ENCODE data around the gene C1QL4.
"Not testable (repeated sequence)": the region's sequence is repeated elsewhere in the genome, so short reads cannot be mapped to it uniquely, and the experiment has no call there.

C1QL4 gene

GRCh38 chr12:49333778-49334177 lies 3.2 kb downstream of the C1QL4 start:
- not testable (repeated sequence) for DNase-seq (ENCODE audit: low read depth in 2 of 2)

- no peak for DNase-seq (ENCODE audit: low read depth in 2 of 2)
Measured at GRCh38 chr12:49332891-49333371, 4.1 kb downstream of the C1QL4 start.

GRCh38 chr12:49332441-49332861 lies 4.5 kb downstream of the C1QL4 start:
- no peak for DNase-seq (ENCODE audit: low read depth in 2 of 2)

GRCh38 chr12:49331380-49332222 lies 5.4 kb downstream of the C1QL4 start:
- no peak for DNase-seq (ENCODE audit: low read depth in 2 of 2)

GRCh38 chr12:49330631-49331379 lies 6.2 kb downstream of the C1QL4 start:
- no peak for DNase-seq (ENCODE audit: low read depth in 2 of 2)

GRCh38 chr12:49330032-49330619 lies 6.9 kb downstream of the C1QL4 start:
- no peak for DNase-seq (ENCODE audit: low read depth in 2 of 2)

- no peak for DNase-seq (ENCODE audit: low read depth in 2 of 2)
Measured at GRCh38 chr12:49328816-49329215, 8.2 kb downstream of the C1QL4 start.

GRCh38 chr12:49327887-49328286 lies 9.1 kb downstream of the C1QL4 start:
- no peak for DNase-seq (ENCODE audit: low read depth in 2 of 2)

- no peak for DNase-seq (ENCODE audit: low read depth in 2 of 2)
Measured at GRCh38 chr12:49327368-49327767, 9.6 kb downstream of the C1QL4 start.

GRCh38 chr12:49325606-49326005 lies 11.4 kb downstream of the C1QL4 start:
- no peak for DNase-seq (ENCODE audit: low read depth in 2 of 2)

- no peak for DNase-seq (ENCODE audit: low read depth in 2 of 2)
Measured at GRCh38 chr12:49323524-49324097, 13.4 kb downstream of the C1QL4 start.

- peak; percentile 75 to 88 for DNase-seq (ENCODE audit: low read depth in 2 of 2)
Measured at GRCh38 chr12:49322708-49323523, 14.1 kb downstream of the C1QL4 start, which contains the start of gene TROAP. TROAP (plus strand) TSS chr12:49323255; CDS start chr12:49323609, 354 bp downstream.

- DNase-seq (ENCODE audit: low read depth in 2 of 2) = no peak
Measured at GRCh38 chr12:49322367-49322707, 14.7 kb downstream of the C1QL4 start.

- DNase-seq (ENCODE audit: low read depth in 2 of 2) = not testable (repeated sequence)
Measured at GRCh38 chr12:49320411-49321103, 16.4 kb downstream of the C1QL4 start.

- not testable (repeated sequence) for DNase-seq (ENCODE audit: low read depth in 2 of 2)
Measured at GRCh38 chr12:49317118-49317517, 19.9 kb downstream of the C1QL4 start.

GRCh38 chr12:49314811-49315210 lies 22.2 kb downstream of the C1QL4 start:
- no peak for DNase-seq (ENCODE audit: low read depth in 2 of 2)

- DNase-seq (ENCODE audit: low read depth in 2 of 2) = not testable (repeated sequence)
Measured at GRCh38 chr12:49310451-49311000, 26.5 kb downstream of the C1QL4 start.

GRCh38 chr12:49309386-49309785 lies 27.6 kb downstream of the C1QL4 start:
- no peak for DNase-seq (ENCODE audit: low read depth in 2 of 2)

- DNase-seq (ENCODE audit: low read depth in 2 of 2) = no peak
Measured at GRCh38 chr12:49305762-49306510, 31.1 kb downstream of the C1QL4 start.

All from stimulated activated CD4-positive, alpha-beta T cell treated with anti-CD3 and anti-CD28 coated beads, Interleukin-1b, Interleukin-23, amount 100 ng/mL, for 1 hour (primary cell).